H9 (cell line): Measurements from ENCODE around the gene OLIG2. TPM values are rescaled to one million over a fixed set of nuclear protein-coding genes. Genes with fewer than 3 reads are reported as not detected.

Experiments used
- DNase-seq: peaks from one replicate; pipeline ENCODE4 v3.0.0-alpha.2; 2017
- H2AFZ ChIP-seq: one replicate; pipeline ENCODE4 v1.6.1; 2013; ENCODE audit warnings: mild to moderate bottlenecking, low read length, control low read depth, moderate library complexity
- H2AK5ac ChIP-seq: 2 replicates; pipeline ENCODE4 v1.6.1; 2013; ENCODE audit warnings: low read length, control low read depth, mixed read lengths; ENCODE audit not compliant: insufficient read length
- H2BK120ac ChIP-seq: one replicate; pipeline ENCODE4 v1.6.1; 2013; ENCODE audit warnings: low read depth, mild to moderate bottlenecking, low read length, control low read depth, inconsistent platforms; ENCODE audit not compliant: poor library complexity, severe bottlenecking
- H2BK12ac ChIP-seq: 2 replicates; pipeline ENCODE4 v1.6.1; 2013; ENCODE audit warnings: low read length, control low read depth, mixed read lengths, low read depth; ENCODE audit not compliant: insufficient read length
- H2BK15ac ChIP-seq: 2 replicates; pipeline ENCODE4 v1.6.1; 2013; ENCODE audit warnings: low read depth, low read length, control low read depth
- H2BK20ac ChIP-seq: one replicate; pipeline ENCODE4 v1.6.1; 2013; ENCODE audit warnings: low read depth, mild to moderate bottlenecking, low read length, control low read depth, inconsistent platforms; ENCODE audit not compliant: poor library complexity, severe bottlenecking
- H2BK5ac ChIP-seq: 2 replicates; pipeline ENCODE4 v1.6.1; 2013; ENCODE audit warnings: low read length, control low read depth, mixed read lengths; ENCODE audit not compliant: insufficient read length
- H3K14ac ChIP-seq: 2 replicates; pipeline ENCODE4 v1.6.1; 2013; ENCODE audit warnings: low read length, control low read depth; ENCODE audit not compliant: insufficient read depth
- H3K18ac ChIP-seq: 2 replicates; pipeline ENCODE4 v1.6.1; 2013; ENCODE audit warnings: low read depth, mild to moderate bottlenecking, mixed read lengths, low read length, control low read depth; ENCODE audit not compliant: insufficient read length
- H3K23ac ChIP-seq: 2 replicates; pipeline ENCODE4 v1.6.1; 2013; ENCODE audit warnings: low read length, control low read depth, mixed read lengths, low read depth; ENCODE audit not compliant: insufficient read length
- H3K23me2 ChIP-seq: 2 replicates; pipeline ENCODE4 v1.6.1; 2013; ENCODE audit warnings: low read depth, mild to moderate bottlenecking, mixed read lengths, low read length, control low read depth; ENCODE audit not compliant: insufficient read length, poor library complexity, severe bottlenecking
- H3K27ac ChIP-seq: 2 replicates; pipeline ENCODE4 v1.5.1; 2013; ENCODE audit warnings: low read length, control low read depth, mixed read lengths, low read depth; ENCODE audit not compliant: insufficient read length
- H3K27me3 ChIP-seq: 2 replicates; pipeline ENCODE4 v1.6.1; 2013; ENCODE audit warnings: low read length, control low read depth, inconsistent platforms; ENCODE audit not compliant: insufficient read depth
- H3K4ac ChIP-seq: 2 replicates; pipeline ENCODE4 v1.6.1; 2013; ENCODE audit warnings: low read depth, mild to moderate bottlenecking, control low read depth, inconsistent platforms, low read length, moderate library complexity
- H3K4me1 ChIP-seq: 2 replicates; pipeline ENCODE4 v1.6.1; 2013; ENCODE audit warnings: low read length, control low read depth, inconsistent platforms; ENCODE audit not compliant: insufficient read depth
- H3K4me2 ChIP-seq: 2 replicates; pipeline ENCODE4 v1.6.1; 2013; ENCODE audit warnings: low read length, control low read depth, mixed read lengths; ENCODE audit not compliant: insufficient read length, insufficient read depth
- H3K56ac ChIP-seq: 2 replicates; pipeline ENCODE4 v1.6.1; 2013; ENCODE audit warnings: low read depth, mild to moderate bottlenecking, mixed read lengths, low read length, control low read depth; ENCODE audit not compliant: insufficient read length
- H3K79me1 ChIP-seq: 2 replicates; pipeline ENCODE4 v1.6.1; 2013; ENCODE audit warnings: low read depth, mild to moderate bottlenecking, moderate library complexity, low read length, control low read depth, inconsistent platforms; ENCODE audit not compliant: insufficient read depth, poor library complexity, severe bottlenecking
- H3K79me2 ChIP-seq: 2 replicates; pipeline ENCODE4 v1.6.1; 2013; ENCODE audit warnings: low read length, control low read depth, inconsistent platforms; ENCODE audit not compliant: insufficient read depth
- H3K9ac ChIP-seq: 2 replicates; pipeline ENCODE4 v1.6.1; 2013; ENCODE audit warnings: low read length, control low read depth, mixed read lengths; ENCODE audit not compliant: insufficient read length; ENCODE audit errors: extremely low read depth
- H3K9me3 ChIP-seq: one replicate; pipeline ENCODE4 v1.6.1; 2013; ENCODE audit warnings: low read depth, low read length, inconsistent platforms; ENCODE audit not compliant: control insufficient read depth
- H3T11ph ChIP-seq: one replicate; pipeline ENCODE4 v1.6.1; 2013; ENCODE audit warnings: mild to moderate bottlenecking, low read length, control low read depth, inconsistent platforms
- H4K20me1 ChIP-seq: one replicate; pipeline ENCODE4 v1.6.1; 2013; ENCODE audit not compliant: control insufficient read depth, insufficient read length, insufficient read depth
- H4K5ac ChIP-seq: 2 replicates; pipeline ENCODE4 v1.6.1; 2013; ENCODE audit warnings: low read depth, mild to moderate bottlenecking, mixed read lengths, low read length, control low read depth; ENCODE audit not compliant: insufficient read length
- H4K8ac ChIP-seq: replicated peaks from 2 replicates; pipeline ENCODE4 v1.6.1; 2013; ENCODE audit warnings: low read length, control low read depth, mixed read lengths, low read depth; ENCODE audit not compliant: insufficient read length
- H4K91ac ChIP-seq: 2 replicates; pipeline ENCODE4 v1.6.1; 2013; ENCODE audit warnings: low read depth, mild to moderate bottlenecking, moderate library complexity, mixed read lengths, low read length, control low read depth; ENCODE audit not compliant: insufficient read length
- H3K27ac Mint-ChIP-seq, 3 experiments: 2 replicates in 2 of 3; 3 replicates in 1 of 3; pipeline ENCODE4 v1.8.0; 2020 to 2021; ENCODE audit warnings: mixed read lengths in 3 of 3, mild to moderate bottlenecking in 1 of 3, moderate library complexity in 1 of 3
- H3K27me3 Mint-ChIP-seq: 2 replicates; pipeline ENCODE4 v1.8.0; 2021; ENCODE audit warnings: low read depth, mild to moderate bottlenecking, moderate library complexity, mixed read lengths
- H3K36me3 Mint-ChIP-seq, 3 experiments: 2 replicates in 2 of 3; 3 replicates in 1 of 3; pipeline ENCODE4 v1.8.0; 2020 to 2021; ENCODE audit warnings: low read depth in 3 of 3, mixed read lengths in 3 of 3; ENCODE audit not compliant: insufficient read depth in 1 of 3
- H3K4me1 Mint-ChIP-seq, 2 experiments: 2 replicates each; pipeline ENCODE4 v1.8.0; 2020; ENCODE audit warnings: mixed read lengths in 2 of 2
- H3K4me3 Mint-ChIP-seq, 2 experiments: 2 replicates in 1 of 2; 3 replicates in 1 of 2; pipeline ENCODE4 v1.8.0; 2020 to 2021; ENCODE audit warnings: mild to moderate bottlenecking in 2 of 2, mixed read lengths in 2 of 2, moderate library complexity in 1 of 2
- H3K9me3 Mint-ChIP-seq, 2 experiments: 2 replicates in 1 of 2; 3 replicates in 1 of 2; pipeline ENCODE4 v1.8.0; 2020; ENCODE audit warnings: mild to moderate bottlenecking in 2 of 2, mixed read lengths in 2 of 2, moderate library complexity in 1 of 2
- WGBS: extraction: QIAGEN DNeasy Blood & Tissue Kit; methylation state at CpG from one replicate; pipeline ENCODE4 v1.1.7; 2013; ENCODE audit warnings: missing lambda C conversion rate, low lambda C conversion rate, mixed read lengths; ENCODE audit not compliant: insufficient read length; ENCODE audit errors: extremely low coverage; 5-methylcytosine and 5-hydroxymethylcytosine counted together
- total RNA-seq: library from RNA; stranded (reverse); gene quantifications from 2 replicates; pipeline ENCODE4 v1.2.1, GENCODE V29; 2021
- TF ChIP-seq, protein P1 (sequence below): fragments of 200-600 bp; sonication (generic); conservative IDR thresholded peaks from 3 replicates; pipeline ENCODE4 v1.8.0; 2021; ENCODE audit warnings: antibody characterized with exemption, mild to moderate bottlenecking

Gene OLIG2
- total RNA-seq, 1 experiment from 2014 or later, result 1.4 TPM

DNA sequence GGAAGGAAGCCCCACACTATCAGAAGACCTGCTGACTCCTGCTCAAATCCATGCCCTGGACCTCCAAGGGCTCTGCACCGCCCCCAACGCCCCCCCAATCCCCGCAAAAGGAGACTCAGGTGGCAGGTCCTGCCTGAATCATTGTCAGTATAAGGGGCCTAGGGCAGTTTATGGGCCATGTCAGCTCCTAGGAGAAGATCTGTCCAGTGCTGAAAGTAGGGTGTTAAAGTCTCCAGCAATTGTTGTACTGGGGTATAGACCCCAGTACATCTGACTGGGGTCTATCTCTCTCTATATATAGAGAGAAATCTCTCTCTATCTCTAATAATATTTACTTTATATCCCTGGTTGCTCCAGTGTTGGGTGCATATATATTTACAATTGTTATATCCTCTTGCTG lies 12.1 kb upstream of the OLIG2 start:
- peaks cover 2 to 5% of the 10 kb centered on the region in 2 experiments; a peak in 3 of 5 replicates for H3K9me3 Mint-ChIP-seq
- Histone ChIP-seq H2BK12ac (no peak overlapping the region), H2AFZ (no peak overlapping the region), H3K4me1 (no peaks in the 10 kb centered on the region), H4K20me1 (no peaks in the 10 kb centered on the region), H3K27ac (no peak overlapping the region), H3K4ac (no peak overlapping the region), H2AK5ac (no peak overlapping the region), H2BK5ac (no peak overlapping the region), H3K9ac (no peak overlapping the region), H3K9me3 (no peaks in the 10 kb centered on the region), H2BK15ac (no peak overlapping the region), H3K23ac (no peak overlapping the region), H4K91ac (no peak overlapping the region), H3K14ac (no peak overlapping the region), H3K27me3 (peaks cover 8% of the 10 kb centered on the region), H4K5ac (no peak overlapping the region), H3K56ac (no peak overlapping the region), H2BK120ac (no peak overlapping the region), H3K79me2 (no peaks in the 10 kb centered on the region), H3K79me1 (no peaks in the 10 kb centered on the region), H2BK20ac (no peak overlapping the region), H3K4me2 (no peak overlapping the region), H4K8ac (no peak overlapping the region), H3K18ac (no peak overlapping the region), H3T11ph (no peak overlapping the region), H3K23me2 (no peaks in the 10 kb centered on the region)
- H3K4me1 Mint-ChIP-seq, result peaks cover 6 to 10% of the 10 kb centered on the region in 2 experiments
- no peak overlapping the region for H3K4me3 Mint-ChIP-seq
- peaks cover 59% of the 10 kb centered on the region for H3K27me3 Mint-ChIP-seq
- H3K36me3 Mint-ChIP-seq, result peaks cover 0 to 1% (median 0%) of the 10 kb centered on the region in 3 experiments; a peak in 1 of 7 replicates
- TF ChIP-seq, protein P1, sequence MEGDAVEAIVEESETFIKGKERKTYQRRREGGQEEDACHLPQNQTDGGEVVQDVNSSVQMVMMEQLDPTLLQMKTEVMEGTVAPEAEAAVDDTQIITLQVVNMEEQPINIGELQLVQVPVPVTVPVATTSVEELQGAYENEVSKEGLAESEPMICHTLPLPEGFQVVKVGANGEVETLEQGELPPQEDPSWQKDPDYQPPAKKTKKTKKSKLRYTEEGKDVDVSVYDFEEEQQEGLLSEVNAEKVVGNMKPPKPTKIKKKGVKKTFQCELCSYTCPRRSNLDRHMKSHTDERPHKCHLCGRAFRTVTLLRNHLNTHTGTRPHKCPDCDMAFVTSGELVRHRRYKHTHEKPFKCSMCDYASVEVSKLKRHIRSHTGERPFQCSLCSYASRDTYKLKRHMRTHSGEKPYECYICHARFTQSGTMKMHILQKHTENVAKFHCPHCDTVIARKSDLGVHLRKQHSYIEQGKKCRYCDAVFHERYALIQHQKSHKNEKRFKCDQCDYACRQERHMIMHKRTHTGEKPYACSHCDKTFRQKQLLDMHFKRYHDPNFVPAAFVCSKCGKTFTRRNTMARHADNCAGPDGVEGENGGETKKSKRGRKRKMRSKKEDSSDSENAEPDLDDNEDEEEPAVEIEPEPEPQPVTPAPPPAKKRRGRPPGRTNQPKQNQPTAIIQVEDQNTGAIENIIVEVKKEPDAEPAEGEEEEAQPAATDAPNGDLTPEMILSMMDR, result no peak
- H3K27ac Mint-ChIP-seq, result no peak overlapping the region
- no CpG with 5 or more reads among the region's 3 CpGs for WGBS
- DNase-seq, result no peak
